Dermis lymphatic vessel endothelial cell (primary cell): ENCODE data around the gene SH3BP2. TPM values are rescaled to one million over a fixed set of nuclear protein-coding genes. Genes with fewer than 3 reads are reported as not detected.

Experiments used
- total RNA-seq: library from RNA; depleted of rRNA; stranded (reverse); fragments of >200 nt; gene quantifications from 2 replicates; pipeline ENCODE4 v1.2.1, GENCODE V29; 2014

The SH3BP2 gene, protein sequence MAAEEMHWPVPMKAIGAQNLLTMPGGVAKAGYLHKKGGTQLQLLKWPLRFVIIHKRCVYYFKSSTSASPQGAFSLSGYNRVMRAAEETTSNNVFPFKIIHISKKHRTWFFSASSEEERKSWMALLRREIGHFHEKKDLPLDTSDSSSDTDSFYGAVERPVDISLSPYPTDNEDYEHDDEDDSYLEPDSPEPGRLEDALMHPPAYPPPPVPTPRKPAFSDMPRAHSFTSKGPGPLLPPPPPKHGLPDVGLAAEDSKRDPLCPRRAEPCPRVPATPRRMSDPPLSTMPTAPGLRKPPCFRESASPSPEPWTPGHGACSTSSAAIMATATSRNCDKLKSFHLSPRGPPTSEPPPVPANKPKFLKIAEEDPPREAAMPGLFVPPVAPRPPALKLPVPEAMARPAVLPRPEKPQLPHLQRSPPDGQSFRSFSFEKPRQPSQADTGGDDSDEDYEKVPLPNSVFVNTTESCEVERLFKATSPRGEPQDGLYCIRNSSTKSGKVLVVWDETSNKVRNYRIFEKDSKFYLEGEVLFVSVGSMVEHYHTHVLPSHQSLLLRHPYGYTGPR
- 10.7 and 16.5 TPM in 2 replicates for total RNA-seq

DNA sequence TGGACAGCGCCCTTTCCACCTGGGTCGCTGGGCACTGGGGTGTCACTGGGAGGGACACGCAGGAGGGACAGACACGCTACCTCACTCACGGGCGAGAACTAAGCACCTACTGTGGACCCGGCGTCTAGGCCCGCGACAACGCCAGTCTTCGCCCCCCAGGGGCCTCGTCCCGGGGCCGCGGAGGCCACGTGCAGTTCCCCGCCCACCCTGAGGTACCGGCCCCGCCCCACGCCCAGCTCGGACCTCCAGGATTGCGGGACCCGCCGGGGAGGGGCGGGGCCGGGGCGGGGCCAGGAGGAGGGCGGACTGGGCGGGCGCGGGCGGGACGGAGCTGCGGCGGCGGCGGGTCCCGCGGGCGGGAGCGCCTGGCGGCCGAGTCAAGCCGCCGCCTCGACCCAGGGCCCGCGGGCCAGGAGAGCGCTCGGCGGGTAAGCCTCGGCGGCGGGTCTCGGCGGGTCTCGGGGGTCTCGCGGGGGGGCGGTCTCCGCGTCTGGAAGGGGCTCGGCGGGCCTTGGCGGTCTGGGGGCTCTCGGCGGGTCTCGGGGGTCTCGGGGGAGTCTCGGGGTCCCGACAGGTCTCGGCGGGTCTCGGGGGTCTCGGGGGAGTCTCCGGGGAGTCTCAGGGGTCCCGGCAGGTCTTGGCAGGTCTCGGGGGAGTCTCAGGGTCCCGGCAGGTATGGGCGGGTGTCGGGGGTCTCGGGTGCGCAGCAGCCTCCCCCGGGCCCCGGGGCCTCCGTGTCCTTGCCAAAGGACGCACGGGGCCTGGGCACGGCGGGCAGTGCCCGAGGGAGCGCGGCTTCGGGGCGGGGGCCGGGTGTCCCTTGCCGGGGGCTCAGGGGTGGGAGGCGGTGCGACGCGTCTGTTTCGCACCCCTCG lies at the start of gene SH3BP2:
TSS of gene SH3BP2 (plus strand) at position 375 of the 875 bp plus-strand sequence. CDS start 27,533 bp downstream, outside the sequence.

GRCh38 chr4:2755821-2756690 lies 36.8 kb upstream of the SH3BP2 start, which contains the start of gene TNIP2:
Gene TNIP2, minus strand, starts transcription at chr4:2756336. Its CDS starts 47 bp downstream, at chr4:2756289.

DNA sequence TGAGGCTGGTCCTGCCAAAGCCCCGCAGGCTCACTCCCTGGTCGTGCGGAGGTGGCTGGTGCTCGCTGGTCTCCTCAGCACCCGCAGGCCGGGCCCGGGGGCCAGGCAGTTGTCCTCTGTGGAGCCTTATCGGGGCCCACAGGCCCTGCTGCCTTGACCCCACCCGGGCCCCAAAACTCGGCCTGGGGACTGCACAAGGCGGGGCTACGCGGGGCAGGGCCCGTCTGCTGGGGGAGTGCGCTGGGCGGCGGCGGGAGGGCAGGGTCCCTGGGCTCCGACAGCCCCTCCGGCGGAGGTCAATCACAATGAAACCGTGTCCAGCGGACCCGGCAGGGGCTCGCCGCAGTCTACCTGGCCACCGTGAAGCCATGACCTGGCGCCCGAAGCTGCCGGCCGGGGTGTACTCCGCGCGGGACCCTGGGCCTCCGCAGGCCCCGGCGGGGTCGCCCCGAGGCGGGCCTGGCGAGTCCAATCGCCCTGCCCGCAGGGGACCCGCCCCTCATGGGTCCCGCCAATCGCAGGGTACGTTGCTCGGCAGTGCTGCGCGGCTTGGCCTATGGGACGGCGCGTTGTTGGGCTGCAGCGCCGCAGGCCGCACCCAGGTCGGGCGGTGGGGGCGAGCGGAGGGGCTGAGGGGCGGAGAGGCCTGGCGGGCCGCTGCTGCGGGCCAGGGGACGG lies 50.5 kb downstream of the SH3BP2 start, which contains the start of gene ADD1:
TSS of gene ADD1 (plus strand) at position 582 of the 678 bp plus-strand sequence. CDS start 32,072 bp downstream, outside the sequence.

Other genes starting within 250 kb of the SH3BP2 start
- 85.0 and 94.5 TPM in 2 replicates for gene TNIP2, start 36.7 kb upstream of the SH3BP2 start, total RNA-seq
- 172 and 174 TPM in 2 replicates for gene ADD1, start 50.8 kb downstream of the SH3BP2 start, total RNA-seq
- gene NOP14, start 170.3 kb downstream of the SH3BP2 start, total RNA-seq, result 14.1 and 21.4 TPM in 2 replicates
- 2.4 and 3.7 TPM in 2 replicates for gene GRK4, start 170.5 kb downstream of the SH3BP2 start, total RNA-seq